Keratinocyte (primary cell): ENCODE results near the gene ADM2. TPM values are rescaled to one million over a fixed set of nuclear protein-coding genes. Genes with fewer than 3 reads are reported as not detected.

Experiments
- DNase-seq: peaks from one replicate; pipeline ENCODE4 v3.0.0-alpha.2; 2011; ENCODE audit warnings: low read depth, missing footprints, low spot score
- FAIRE-seq: peaks from 2 replicates; lab custom pipeline; 2011; peaks lifted over from hg19 to GRCh38; lab: Jason Lieb, UNC
- H2AFZ ChIP-seq: 2 replicates; pipeline ENCODE4 v1.6.0; 2012; ENCODE audit warnings: low read length, control low read depth, inconsistent platforms; ENCODE audit not compliant: control insufficient read depth
- H3K27ac ChIP-seq: 2 replicates; pipeline ENCODE4 v1.5.1; 2011; ENCODE audit warnings: low read length; ENCODE audit not compliant: control insufficient read depth, insufficient read depth
- H3K27me3 ChIP-seq: 3 replicates; pipeline ENCODE4 v1.6.0; 2011; ENCODE audit warnings: low read length; ENCODE audit not compliant: control insufficient read depth, insufficient read depth; ENCODE audit errors: extremely low read depth
- H3K36me3 ChIP-seq, 2 experiments: 2 replicates in 1 of 2; 3 replicates in 1 of 2; pipeline ENCODE4 v1.5.1; 2011; ENCODE audit warnings: low read length in 2 of 2, mild to moderate bottlenecking in 1 of 2; ENCODE audit not compliant: control insufficient read depth in 2 of 2, insufficient read depth in 2 of 2; ENCODE audit errors: extremely low read depth in 1 of 2
- H3K4me1 ChIP-seq: 3 replicates; pipeline ENCODE4 v1.5.1; 2011; ENCODE audit warnings: low read length; ENCODE audit not compliant: control insufficient read depth, insufficient read depth; ENCODE audit errors: extremely low read depth
- H3K4me2 ChIP-seq: 3 replicates; pipeline ENCODE4 v1.6.0; 2011; ENCODE audit warnings: low read depth, low read length; ENCODE audit not compliant: control insufficient read depth, insufficient read depth; ENCODE audit errors: extremely low read depth
- H3K4me3 ChIP-seq, 3 experiments: fragments of 200-600 bp in 1 of 3; sonication (generic) in 1 of 3; 2 replicates in 2 of 3; 3 replicates in 1 of 3; pipeline ENCODE4 v1.5.1; 2011 to 2016; ENCODE audit warnings: low read length in 3 of 3, mild to moderate bottlenecking in 3 of 3, control low read depth in 2 of 3, inconsistent platforms in 1 of 3, low read depth in 1 of 3, mixed read lengths in 1 of 3, mixed run types in 1 of 3, moderate library complexity in 1 of 3; ENCODE audit not compliant: control insufficient read depth in 2 of 3, insufficient read depth in 2 of 3; ENCODE audit errors: extremely low read depth in 1 of 3
- H3K79me2 ChIP-seq: 2 replicates; pipeline ENCODE4 v1.6.0; 2012; ENCODE audit warnings: low read length; ENCODE audit not compliant: control insufficient read depth, insufficient read depth
- H3K9ac ChIP-seq: 3 replicates; pipeline ENCODE4 v1.6.0; 2011; ENCODE audit warnings: low read length; ENCODE audit not compliant: control insufficient read depth, insufficient read depth; ENCODE audit errors: extremely low read depth
- H3K9me1 ChIP-seq: 3 replicates; pipeline ENCODE4 v1.6.0; 2011; ENCODE audit warnings: low read length; ENCODE audit not compliant: control insufficient read depth, insufficient read depth; ENCODE audit errors: extremely low read depth
- H3K9me3 ChIP-seq: 2 replicates; pipeline ENCODE4 v1.5.1; 2012; ENCODE audit warnings: low read depth, low read length; ENCODE audit not compliant: control insufficient read depth
- H4K20me1 ChIP-seq: 3 replicates; pipeline ENCODE4 v1.6.0; 2011; ENCODE audit warnings: low read length; ENCODE audit not compliant: control insufficient read depth, insufficient read depth; ENCODE audit errors: extremely low read depth
- EZH2 ChIP-seq: IDR thresholded peaks from one replicate; pipeline ENCODE4 v1.6.1; 2012; ENCODE audit warnings: inconsistent platforms, mild to moderate bottlenecking, low read length, moderate library complexity
- dilution Hi-C: fragments of 300-500 bp; cut with MboI; formaldehyde crosslinking; loops from one replicate; pipeline ENCODE4 v1.7.0; 2020; ENCODE audit warnings: low sequenced_read_pairs; ENCODE audit not compliant: extremely low pct_ligation_motif_present
- polyA plus RNA-seq, 5 experiments: library from polyadenylated mRNA; depleted of rRNA in 3 of 5; stranded (reverse) in 3 of 5; stranded (forward) in 1 of 5; unstranded in 1 of 5; fragments of >200 nt; gene quantifications; 1 replicate in 1 of 5; 2 replicates in 3 of 5; 3 replicates in 1 of 5; pipeline versions ENCODE4 v1.2.1 to v1.2.3, GENCODE V29; 2011 to 2012; ENCODE audit warnings: missing spikeins in 2 of 5, low read depth in 1 of 5, low replicate concordance in 1 of 5
- TF ChIP-seq, protein P1 (sequence below), 3 experiments: IDR thresholded peaks in 1 of 3; conservative IDR thresholded peaks in 1 of 3; optimal IDR thresholded peaks in 1 of 3; 2 replicates in 2 of 3; 3 replicates in 1 of 3; pipeline versions ENCODE3 to v1.5.1; 2011; ENCODE audit warnings: low read length in 3 of 3, mild to moderate bottlenecking in 3 of 3, moderate library complexity in 2 of 3, control low read depth in 1 of 3, inconsistent platforms in 1 of 3; ENCODE audit not compliant: insufficient read depth in 2 of 3; ENCODE audit errors: extremely low read depth in 1 of 3

Gene ADM2
- polyA plus RNA-seq, 1 donor (not counting 4 experiments of a cell fraction or from before 2014, with no cell fraction given): 0.21 TPM

DNA sequence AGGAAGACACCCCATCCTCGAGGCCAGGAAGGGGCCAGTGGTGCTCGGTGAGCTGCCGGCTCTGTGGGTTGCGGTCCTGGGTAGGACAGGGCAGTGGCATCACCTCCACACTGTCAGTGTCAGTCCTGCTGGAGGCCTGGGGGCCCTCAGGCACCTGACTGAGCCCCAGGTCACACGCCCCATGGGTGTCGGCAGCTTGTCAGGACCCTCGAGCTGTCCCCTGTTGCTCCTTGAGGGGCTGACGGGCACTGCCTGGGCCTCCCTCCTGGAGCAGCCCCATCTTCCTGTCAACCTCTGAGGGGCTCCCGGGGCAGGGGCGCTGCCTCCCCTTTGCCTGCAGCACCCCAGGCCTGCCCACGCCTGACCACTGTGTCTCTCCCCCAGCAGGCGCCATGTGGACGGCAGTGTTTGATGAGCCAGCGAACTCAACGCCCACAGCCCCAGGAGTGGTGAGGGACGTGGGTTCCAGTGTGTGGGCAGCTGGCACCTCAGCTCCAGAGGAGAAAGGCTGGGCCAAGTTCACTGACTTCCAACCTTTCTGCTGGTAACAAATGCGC, 42.0 kb upstream of the ADM2 start:
- dilution Hi-C loops: no loop called here
- DNase-seq (no peak), FAIRE-seq (no peak)
- TF ChIP-seq EZH2: no peak
- TF ChIP-seq, protein P1, sequence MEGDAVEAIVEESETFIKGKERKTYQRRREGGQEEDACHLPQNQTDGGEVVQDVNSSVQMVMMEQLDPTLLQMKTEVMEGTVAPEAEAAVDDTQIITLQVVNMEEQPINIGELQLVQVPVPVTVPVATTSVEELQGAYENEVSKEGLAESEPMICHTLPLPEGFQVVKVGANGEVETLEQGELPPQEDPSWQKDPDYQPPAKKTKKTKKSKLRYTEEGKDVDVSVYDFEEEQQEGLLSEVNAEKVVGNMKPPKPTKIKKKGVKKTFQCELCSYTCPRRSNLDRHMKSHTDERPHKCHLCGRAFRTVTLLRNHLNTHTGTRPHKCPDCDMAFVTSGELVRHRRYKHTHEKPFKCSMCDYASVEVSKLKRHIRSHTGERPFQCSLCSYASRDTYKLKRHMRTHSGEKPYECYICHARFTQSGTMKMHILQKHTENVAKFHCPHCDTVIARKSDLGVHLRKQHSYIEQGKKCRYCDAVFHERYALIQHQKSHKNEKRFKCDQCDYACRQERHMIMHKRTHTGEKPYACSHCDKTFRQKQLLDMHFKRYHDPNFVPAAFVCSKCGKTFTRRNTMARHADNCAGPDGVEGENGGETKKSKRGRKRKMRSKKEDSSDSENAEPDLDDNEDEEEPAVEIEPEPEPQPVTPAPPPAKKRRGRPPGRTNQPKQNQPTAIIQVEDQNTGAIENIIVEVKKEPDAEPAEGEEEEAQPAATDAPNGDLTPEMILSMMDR (optimal IDR thresholded peaks at IDR 0.05 in 1 of 3, IDR thresholded peaks at IDR 0.05 in 1 of 3, conservative IDR thresholded peaks at IDR 0.05 in 1 of 3; ENCODE audit: extremely low read depth in 1 of 3, insufficient read depth in 2 of 3, low read length in 3 of 3): no peak
- no peaks in the 10 kb centered on the region for H3K9me1 ChIP-seq
- no peak overlapping the region for H2AFZ ChIP-seq
- no peak overlapping the region for H3K27ac ChIP-seq
- peaks cover 5% of the 10 kb centered on the region for H4K20me1 ChIP-seq
- H3K9me3 ChIP-seq: no peaks in the 10 kb centered on the region
- peaks cover 9% of the 10 kb centered on the region for H3K4me1 ChIP-seq
- no peak overlapping the region for H3K4me3 ChIP-seq
- H3K27me3 ChIP-seq: no peaks in the 10 kb centered on the region
- no peaks in the 10 kb centered on the region for H3K79me2 ChIP-seq
- H3K4me2 ChIP-seq: no peak overlapping the region
- H3K36me3 ChIP-seq: peaks cover 9 to 31% of the 10 kb centered on the region in 2 experiments
- no peak overlapping the region for H3K9ac ChIP-seq

DNA sequence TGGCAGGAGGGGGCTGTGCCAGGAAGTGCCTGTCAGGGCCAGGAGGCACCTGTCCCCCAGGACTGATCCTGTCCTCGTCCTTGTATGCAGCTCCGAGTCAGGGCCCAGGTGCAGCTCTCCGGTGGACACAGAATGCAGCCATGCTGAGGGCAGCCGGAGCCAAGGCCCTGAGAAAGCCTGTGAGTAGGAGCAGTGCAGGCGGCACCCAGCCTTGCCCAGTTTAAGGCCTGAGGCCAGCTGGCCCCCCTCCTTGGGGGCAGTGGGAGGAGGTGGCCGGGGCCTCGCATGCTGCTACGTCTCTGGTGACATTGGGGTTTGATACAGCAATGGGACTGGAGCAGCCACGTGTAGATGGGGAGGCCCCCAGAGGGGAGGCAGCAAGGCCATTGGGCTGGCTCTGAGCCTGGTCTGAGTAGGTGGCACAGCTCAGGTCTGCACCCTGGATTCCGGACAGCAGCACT, 41.4 kb upstream of the ADM2 start:
- Histone ChIP-seq H3K4me3 (no peak overlapping the region), H4K20me1 (peaks cover 5% of the 10 kb centered on the region), H3K36me3 (peaks cover 11 to 30% of the 10 kb centered on the region in 2 experiments), H2AFZ (no peak overlapping the region), H3K9me3 (no peaks in the 10 kb centered on the region), H3K27me3 (no peaks in the 10 kb centered on the region), H3K27ac (no peak overlapping the region), H3K4me1 (peaks cover 9% of the 10 kb centered on the region), H3K9me1 (no peaks in the 10 kb centered on the region), H3K79me2 (no peaks in the 10 kb centered on the region), H3K9ac (no peak overlapping the region), H3K4me2 (no peak overlapping the region)
- FAIRE-seq (no peak), DNase-seq (no peak)
- dilution Hi-C loops: no loop called here
- TF ChIP-seq EZH2: no peak
- TF ChIP-seq, protein P1 (optimal IDR thresholded peaks at IDR 0.05 in 1 of 3, IDR thresholded peaks at IDR 0.05 in 1 of 3, conservative IDR thresholded peaks at IDR 0.05 in 1 of 3; ENCODE audit: extremely low read depth in 1 of 3, insufficient read depth in 2 of 3, low read length in 3 of 3): no peak
